Neural progenitor cell (in vitro differentiated cells): ENCODE data around the gene MKNK2.

Experiments used
- EZH2 ChIP-seq: fragments of 200-600 bp; sonication (generic); IDR thresholded peaks from 2 replicates; pipeline ENCODE4 v1.6.1; 2017; ENCODE audit warnings: antibody characterized with exemption, mild to moderate bottlenecking, moderate library complexity
- TF ChIP-seq, protein P1 (sequence below): fragments of 200-600 bp; sonication (generic); IDR thresholded peaks from 2 replicates; pipeline ENCODE4 v1.5.1; 2017; ENCODE audit warnings: antibody characterized with exemption, mild to moderate bottlenecking

DNA sequence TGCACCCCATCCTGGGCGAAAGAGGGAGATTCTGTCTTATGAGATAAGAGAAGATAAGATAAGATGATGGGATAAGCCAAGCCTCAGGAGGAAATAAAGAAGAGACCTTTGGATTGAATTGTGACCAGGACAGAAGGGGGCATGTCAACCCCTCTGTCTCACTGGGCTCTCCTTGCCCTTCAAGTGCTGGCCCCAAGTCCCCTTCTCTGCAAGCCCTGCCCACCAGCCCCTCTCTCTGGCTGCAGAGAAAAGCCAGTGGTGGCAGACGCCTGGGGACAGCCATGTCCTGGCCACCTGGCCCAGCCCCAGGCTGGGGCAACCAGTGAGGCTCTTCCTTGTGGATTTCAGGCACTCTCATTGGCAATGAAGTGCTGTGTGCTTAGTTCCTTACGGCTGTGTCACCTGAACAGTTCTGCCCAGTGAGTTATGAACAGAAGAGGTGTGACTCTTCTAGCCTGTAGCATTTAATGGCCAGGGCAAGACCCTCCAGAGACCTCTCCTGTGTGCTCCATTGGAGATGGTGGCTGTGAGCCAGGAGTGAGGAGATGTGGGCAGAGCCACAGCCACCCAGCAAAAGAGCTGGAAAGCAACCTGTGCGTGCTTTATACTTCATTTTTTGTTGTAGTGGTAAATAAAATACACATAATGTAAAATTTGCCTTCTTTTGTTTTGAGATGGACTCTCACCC lies 29.4 kb downstream of the MKNK2 start:
- TF ChIP-seq, protein P1, sequence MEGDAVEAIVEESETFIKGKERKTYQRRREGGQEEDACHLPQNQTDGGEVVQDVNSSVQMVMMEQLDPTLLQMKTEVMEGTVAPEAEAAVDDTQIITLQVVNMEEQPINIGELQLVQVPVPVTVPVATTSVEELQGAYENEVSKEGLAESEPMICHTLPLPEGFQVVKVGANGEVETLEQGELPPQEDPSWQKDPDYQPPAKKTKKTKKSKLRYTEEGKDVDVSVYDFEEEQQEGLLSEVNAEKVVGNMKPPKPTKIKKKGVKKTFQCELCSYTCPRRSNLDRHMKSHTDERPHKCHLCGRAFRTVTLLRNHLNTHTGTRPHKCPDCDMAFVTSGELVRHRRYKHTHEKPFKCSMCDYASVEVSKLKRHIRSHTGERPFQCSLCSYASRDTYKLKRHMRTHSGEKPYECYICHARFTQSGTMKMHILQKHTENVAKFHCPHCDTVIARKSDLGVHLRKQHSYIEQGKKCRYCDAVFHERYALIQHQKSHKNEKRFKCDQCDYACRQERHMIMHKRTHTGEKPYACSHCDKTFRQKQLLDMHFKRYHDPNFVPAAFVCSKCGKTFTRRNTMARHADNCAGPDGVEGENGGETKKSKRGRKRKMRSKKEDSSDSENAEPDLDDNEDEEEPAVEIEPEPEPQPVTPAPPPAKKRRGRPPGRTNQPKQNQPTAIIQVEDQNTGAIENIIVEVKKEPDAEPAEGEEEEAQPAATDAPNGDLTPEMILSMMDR: no peak
- no peak for TF ChIP-seq EZH2
